GM12875 (cell line): Measurements from ENCODE around the gene PDZD2.
"Not testable (repeated sequence)": the region's sequence is repeated elsewhere in the genome, so short reads cannot be mapped to it uniquely, and the experiment has no call there.

Experiments
- H3K4me3 ChIP-seq: one replicate; pipeline ENCODE4 v1.5.1; 2011; ENCODE audit warnings: low read depth, low read length, control low read depth
- CTCF ChIP-seq: IDR thresholded peaks from 2 replicates; pipeline ENCODE4 v1.5.1; 2011; ENCODE audit warnings: low read depth, mild to moderate bottlenecking, control low read depth, inconsistent platforms, low read length, moderate library complexity, borderline replicate concordance; ENCODE audit not compliant: insufficient read depth

PDZD2 gene

GRCh38 chr5:31964007-31964360 is 325.1 kb downstream of the PDZD2 start:
- no peak for TF ChIP-seq CTCF
- no peak overlapping the region for H3K4me3 ChIP-seq

- TF ChIP-seq CTCF, result no peak
- no peak overlapping the region for H3K4me3 ChIP-seq
Measured at GRCh38 chr5:31965227-31965626, 326.3 kb downstream of the PDZD2 start.

- H3K4me3 ChIP-seq, result no peak overlapping the region
- no peak for TF ChIP-seq CTCF
Measured at GRCh38 chr5:31966936-31967335, 328.0 kb downstream of the PDZD2 start.

GRCh38 chr5:31967461-31967860 is 328.5 kb downstream of the PDZD2 start:
- no peak for TF ChIP-seq CTCF
- no peak overlapping the region for H3K4me3 ChIP-seq

- no peak overlapping the region for H3K4me3 ChIP-seq
- no peak for TF ChIP-seq CTCF
Measured at GRCh38 chr5:31972558-31972957, 333.6 kb downstream of the PDZD2 start.

GRCh38 chr5:31975189-31975612 is 336.3 kb downstream of the PDZD2 start:
- not testable (repeated sequence) for H3K4me3 ChIP-seq

GRCh38 chr5:31976169-31976568 is 337.2 kb downstream of the PDZD2 start:
- no peak overlapping the region for H3K4me3 ChIP-seq
- no peak for TF ChIP-seq CTCF

GRCh38 chr5:31981361-31981945 is 342.5 kb downstream of the PDZD2 start:
- no peak overlapping the region for H3K4me3 ChIP-seq
- TF ChIP-seq CTCF, result no peak
